Measurements from ENCODE around the gene COL9A3.
A peak's percentile ranks its signal among the peaks of the same experiment; 100 is the strongest.

The COL9A3 gene

DNA sequence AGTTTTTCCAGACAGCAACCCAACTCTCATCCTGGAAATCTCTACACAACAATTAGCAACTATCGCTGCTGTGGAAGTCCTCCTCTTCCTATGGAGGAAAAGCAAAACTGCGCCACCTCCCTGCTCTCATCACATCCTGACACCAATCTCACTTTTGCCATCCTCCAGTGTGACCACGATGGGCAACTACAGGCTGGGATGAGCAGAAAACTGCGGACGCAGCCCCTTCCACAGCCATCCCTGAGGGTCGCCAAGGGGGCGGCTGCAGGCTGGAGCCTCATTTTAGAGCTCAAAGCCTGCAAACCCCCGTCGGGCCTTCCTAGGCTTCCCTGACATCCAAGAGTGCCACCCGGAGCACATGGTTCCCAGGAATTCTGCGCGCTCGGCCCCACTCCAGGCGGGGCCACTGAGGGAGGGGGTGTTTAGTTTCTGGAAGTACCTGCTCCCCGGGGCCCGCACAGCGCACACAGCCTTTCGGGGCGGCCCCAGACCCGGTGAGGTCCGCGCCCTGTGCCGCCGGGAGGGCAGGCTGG lies 43.6 kb downstream of the COL9A3 start:
- DNase-seq, result no peak

- peak; percentile 33 for DNase-seq
Measured at GRCh38 chr20:62860924-62861691, 44.3 kb downstream of the COL9A3 start.

DNA sequence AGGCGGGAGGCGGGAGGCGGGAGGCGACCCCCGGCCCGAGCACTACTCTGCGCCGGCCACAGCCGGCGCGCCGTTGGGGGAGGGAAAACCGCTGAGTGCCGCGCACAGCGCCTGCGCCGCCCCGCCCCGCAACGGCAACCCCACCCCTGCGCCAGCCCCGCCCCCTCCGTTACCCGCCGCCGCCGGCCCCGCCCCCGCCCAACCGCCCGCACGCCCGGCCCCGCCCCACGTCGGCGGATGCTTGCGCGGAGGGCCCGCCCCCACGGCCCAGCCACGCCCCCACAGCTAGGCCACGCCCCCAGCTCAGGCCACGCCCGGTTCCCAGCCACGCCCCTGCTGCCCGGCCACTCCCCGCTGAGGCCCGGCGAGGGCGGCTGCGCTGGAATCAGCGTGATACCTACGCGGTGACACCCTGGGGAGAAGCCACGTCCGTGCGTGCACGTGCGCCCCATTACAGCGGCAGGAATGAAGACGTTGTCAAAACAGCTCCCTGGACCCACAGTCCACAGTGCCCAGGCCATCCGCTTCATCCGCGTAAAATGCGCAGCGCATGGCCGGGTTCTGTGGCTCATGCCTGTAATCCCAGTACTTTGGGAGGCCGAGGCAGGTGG lies 45.0 kb downstream of the COL9A3 start, which contains the start of gene TCFL5:
TCFL5 (minus strand) TSS at position 97 of the 611 bp plus-strand sequence. CDS start 152 bp downstream, outside the sequence.
- DNase-seq, result peak; percentile 94

- no peak for DNase-seq
Measured at GRCh38 chr20:62864207-62864606, 47.4 kb downstream of the COL9A3 start.

DNA sequence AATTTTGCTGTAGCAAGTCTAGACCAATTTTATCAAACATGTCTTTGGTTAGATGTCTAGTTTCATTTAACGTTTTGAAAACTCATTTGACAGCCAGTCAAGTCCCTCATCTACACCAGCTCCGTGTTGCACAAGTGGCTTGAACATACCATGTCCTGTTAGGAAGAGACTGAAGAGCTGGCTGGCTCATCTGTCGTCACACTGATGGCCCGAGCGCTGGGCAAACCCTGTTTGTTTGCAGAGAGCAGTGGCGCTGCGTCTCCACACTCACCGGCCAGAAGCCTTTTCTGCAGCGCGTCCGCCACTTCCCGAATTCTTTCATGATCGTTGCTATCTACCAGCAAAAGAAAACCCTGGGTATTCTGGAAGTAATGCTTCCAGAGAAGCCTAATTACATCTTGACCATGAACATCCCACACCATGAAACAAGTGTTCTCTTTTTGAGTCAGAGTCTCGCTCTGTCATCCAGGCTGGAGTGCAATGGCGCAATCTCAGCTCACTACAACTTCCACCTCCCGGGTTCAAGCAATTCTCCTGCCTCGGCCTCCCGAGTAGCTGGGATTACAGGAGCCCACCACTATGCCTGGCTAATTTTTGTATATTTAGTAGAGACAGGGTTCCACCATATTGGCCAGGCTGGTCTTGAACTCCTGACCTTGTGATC lies 55.5 kb downstream of the COL9A3 start:
- DNase-seq, result no peak

DNA sequence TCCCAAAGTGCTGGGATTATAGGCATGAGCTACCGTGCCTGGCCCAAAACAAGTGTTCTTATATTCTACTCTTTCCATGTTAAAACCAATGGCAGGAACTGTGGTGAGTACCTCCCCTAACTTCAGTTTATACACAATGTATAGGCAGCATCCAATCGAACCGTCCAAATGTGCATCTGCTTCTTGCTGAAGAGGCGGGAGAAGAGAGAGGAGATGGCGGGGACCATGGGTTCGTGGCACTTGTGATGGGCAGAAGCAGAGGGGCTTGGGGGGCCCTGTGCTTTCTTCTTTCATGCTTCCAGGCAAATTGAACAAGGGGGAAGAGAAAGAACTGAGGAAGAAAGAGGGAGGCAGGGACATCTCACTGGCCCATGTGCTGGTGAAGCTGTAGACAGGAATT lies 56.0 kb downstream of the COL9A3 start:
- DNase-seq, result no peak

- no peak for DNase-seq
Measured at GRCh38 chr20:62873280-62873679, 56.4 kb downstream of the COL9A3 start.

- DNase-seq, result peak; percentile 31
Measured at GRCh38 chr20:62873681-62874031, 56.8 kb downstream of the COL9A3 start.

DNA sequence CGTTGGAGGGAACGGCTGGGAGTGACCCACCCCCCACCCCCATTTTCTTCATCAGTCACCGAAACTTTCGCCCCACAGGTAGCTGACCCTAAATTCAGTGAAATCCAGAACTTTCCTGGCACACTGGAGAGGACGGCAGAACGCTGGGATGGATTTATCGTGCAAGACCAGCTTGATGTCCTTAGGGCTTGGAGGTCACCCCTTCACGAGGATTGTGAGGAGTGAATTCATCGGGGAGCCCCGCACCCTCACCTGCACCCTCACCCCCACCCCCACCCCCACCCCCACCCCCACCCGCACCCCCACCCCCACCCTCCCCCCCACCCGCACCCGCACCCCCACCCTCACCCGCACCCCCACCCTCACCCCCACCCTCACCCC lies 58.1 kb downstream of the COL9A3 start:
- DNase-seq, result no peak

DNA sequence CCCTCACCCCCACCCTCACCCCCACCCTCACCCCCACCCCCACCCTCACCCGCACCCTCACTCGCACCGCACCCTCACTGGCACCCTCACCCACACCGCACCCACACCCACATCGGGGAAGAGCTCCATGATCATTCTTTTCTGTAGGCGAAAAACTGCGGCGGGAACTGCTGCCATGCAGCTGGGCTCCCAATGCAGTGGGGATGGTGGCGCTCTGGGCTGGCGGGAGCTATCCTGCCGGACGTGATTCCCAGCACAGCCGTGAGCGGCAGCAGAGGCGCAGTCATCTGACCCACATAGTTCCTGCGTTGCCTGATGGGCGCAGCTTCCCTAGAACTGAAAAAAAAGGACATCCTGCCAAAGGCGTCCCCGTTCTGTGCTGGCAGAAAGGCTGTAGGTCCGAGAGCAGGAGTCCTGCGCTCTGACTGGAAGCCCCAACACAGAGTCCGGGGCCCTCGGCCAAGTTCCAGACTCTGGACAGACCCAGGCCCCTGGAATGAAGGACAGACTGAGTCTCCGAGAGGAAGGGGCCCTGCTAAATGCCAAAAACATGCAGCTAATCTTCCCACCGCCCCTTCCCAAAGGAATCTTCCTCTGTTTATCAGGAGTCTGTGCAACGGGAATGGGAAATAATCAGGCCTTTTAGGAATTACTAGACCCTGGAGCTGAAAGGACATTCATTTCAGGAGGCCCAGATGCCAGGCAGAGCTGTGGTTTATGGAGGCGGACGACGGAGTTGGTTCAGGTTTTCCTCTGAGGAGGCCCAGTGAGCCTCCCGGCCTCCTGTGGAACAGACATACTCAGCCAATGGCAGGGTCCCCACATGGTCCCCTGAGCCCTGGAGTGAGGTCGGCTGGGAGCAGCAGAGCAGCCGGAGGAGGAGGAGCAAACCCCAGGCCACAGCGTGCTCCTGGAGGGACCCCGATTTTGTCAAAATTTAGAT lies 58.8 kb downstream of the COL9A3 start:
- no peak for DNase-seq

DNA sequence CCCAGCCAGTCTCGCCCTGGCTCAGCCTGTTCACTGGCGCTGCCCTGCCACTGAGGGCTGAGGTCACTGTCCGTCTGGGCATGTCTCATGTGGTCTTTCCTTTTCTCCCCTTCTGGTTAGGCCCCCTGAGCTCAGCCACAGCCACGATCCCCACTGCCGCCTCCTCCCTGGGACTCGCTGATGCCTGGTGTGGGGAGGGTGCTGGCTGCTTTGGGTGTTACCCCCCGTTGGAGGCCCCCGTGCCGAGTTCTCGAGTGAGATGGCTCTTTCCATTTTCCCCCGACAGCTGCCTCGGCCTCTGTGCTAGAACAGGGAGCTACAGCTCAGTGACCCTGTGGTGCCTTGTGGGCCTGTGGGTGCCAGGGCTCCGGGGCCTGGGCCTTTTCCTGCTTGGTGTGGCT lies 59.7 kb downstream of the COL9A3 start:
- no peak for DNase-seq

GRCh38 chr20:62876902-62877816 lies 60.3 kb downstream of the COL9A3 start:
- DNase-seq, result no peak

GRCh38 chr20:62878244-62879038 lies 61.6 kb downstream of the COL9A3 start:
- no peak for DNase-seq

DNA sequence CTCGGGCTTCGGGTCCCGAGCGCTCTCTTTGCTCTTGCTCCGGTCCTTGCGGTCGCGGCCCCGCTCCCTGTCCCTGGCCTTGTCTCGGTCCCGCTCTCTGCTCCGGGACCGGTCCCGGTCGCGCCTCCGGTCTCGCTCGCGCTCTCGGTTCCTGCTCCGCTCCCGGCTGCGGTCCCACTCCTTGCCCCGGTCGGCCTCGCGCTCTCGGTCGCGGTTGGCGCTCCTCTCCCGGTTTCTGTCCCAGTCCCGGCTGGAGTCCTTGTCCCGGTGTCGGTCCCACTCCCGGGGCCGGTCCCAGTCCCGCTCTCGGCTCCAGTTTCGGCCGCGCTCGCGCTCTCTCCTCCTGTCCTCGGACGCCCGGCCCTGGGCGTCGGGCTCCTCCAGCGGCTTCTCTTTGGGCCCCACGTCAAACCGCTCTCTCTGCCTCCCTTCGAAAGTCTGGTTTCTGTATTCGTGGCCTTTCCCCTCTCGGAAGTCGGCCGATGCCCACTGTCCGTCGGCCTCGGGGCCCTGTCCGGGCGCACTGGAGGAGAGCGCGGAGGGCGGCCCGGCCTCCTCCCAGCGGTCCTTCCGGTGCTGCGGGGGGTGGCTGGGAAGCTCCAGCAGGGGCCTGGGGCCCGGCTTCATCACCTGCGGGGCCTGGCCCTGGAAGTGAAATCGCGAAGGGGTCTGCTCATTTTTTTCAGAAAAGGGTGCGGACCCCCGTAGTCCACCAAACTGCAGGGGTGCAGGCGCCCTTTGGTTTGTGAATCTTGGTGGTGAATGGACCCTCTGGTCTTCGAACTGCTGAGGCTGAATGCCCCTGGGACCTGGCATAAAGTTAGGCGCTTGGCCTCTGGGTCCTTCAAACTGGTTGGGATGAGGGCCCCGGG lies 62.7 kb downstream of the COL9A3 start:
- no peak for DNase-seq

DNA sequence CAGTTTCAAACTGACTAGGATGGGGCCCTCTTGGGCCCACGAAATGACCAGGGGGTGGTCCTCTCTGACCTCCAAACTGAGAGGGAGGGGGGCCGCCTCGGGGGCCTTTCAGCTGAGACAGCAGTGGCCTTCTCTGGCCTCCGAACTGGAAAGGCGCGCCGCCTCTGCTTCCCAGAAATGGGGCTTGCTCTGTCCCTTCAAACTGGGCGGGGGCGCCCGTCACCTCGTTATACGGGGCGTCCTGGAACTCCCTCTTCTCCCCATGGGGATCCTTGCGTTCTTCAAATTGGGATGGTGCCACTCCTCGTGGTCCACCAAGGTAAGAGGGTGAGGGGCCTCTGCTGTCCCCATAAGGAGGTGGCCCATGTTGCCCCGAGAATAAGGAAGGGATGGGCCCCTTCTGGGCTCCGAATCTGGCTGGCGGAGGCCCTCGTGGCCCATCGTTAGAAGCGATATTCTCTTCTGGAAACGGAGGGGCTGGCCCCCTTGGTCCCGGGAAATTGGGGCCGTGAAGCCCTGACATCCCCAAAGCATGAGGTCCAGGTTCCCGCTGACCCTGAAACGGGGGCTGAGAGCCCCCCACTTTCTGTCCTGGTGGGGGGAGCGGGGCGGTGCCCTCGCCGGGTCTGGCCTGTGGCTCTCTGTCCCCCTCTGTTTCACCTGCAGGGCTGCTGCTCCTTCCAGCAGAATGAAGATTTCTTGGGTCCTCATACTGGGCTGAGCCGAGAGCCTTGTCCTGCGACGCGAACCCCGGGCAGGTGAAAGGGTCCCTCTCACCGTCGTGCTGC lies 63.5 kb downstream of the COL9A3 start:
- DNase-seq, result no peak

DNA sequence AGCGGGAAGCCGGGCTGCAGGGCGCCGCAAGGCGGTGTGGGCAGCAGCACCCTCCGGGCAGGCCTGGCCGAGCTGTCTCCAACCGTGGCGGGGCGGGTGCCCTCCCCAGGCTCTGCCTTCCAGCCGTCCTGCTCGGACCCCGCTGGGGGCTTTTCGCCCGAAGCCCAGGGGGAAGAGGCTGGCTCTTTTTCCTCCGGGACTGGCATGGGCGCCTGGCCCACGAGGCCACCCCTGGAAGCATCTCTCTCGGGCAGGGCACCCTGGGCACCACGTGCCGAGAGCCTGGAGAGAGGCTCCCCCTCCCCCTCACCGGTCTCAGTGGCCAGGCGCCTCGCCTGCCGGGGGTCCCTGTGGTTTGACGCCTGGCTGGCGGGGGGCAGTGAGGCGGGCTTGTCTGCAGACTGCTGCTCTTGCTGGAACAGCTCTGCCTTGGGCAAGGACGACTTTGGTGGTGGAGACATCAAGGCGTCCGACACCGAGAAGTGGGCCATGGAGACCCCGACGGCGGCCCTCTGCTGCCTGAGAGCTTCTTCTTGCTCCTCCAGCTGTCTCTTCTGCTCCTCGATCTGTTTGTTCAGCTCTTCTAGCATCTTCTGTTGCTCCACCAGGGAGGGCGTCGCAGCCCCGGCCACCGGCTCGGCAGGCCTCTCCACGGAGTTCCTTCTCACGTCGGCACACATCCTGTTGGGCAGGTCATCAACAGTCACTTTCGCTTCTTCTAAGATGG lies 64.2 kb downstream of the COL9A3 start:
- no peak for DNase-seq

DNA sequence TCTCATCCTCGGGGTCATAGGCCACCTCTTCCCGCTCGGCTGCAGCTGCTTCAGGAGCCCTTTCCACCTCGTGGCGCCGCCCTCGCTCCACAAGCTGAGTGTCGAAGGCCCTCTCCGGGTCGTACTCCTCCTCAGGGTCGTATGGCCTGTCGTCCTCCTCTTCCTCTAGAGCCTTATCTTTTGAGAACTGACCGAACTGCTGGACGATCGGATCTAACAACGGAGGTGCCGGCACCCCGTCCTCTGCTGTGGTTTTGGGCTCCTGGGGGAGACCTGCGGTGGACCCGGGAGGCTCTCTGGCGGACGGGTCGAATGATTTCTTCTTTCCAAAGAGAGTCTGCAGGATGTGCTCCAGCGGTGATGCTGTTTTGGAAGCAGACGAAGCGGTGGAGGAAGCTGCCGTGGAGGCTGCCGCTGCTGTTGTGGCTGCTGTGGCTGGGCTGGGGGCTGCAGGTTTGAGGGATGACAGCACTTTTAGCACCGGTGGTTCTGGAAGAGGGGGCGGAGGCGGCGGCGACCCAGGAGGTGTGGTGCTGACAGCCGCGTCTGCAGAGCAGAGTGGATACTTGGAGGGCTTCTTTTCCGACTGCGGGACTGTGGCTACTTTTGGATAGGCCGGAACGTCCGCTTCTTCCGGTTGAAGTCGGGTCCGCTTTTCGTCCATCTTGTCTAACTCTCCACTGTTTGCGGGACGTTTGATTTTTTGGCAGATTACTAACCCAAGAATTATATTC lies 65.0 kb downstream of the COL9A3 start:
- DNase-seq, result no peak
